Measurements from ENCODE around the gene CD59.

- TF ChIP-seq CTCF (IDR thresholded peaks at IDR 0.05) (no peak), POLR2A (IDR thresholded peaks at IDR 0.05) (no peak), EP300 (IDR thresholded peaks at IDR 0.05) (no peak)
Observed at GRCh38 chr11:33669598-33670249, 66.5 kb downstream of the CD59 start.

Measured in suprapubic skin (tissue), 3 donors.